ENCODE results near the gene SLC30A1.

GRCh38 chr1:211527006-211527405 lies 52.0 kb downstream of the SLC30A1 start:
- TF ChIP-seq CTCF (IDR thresholded peaks at IDR 0.05), result no peak
- TF ChIP-seq EP300 (IDR thresholded peaks at IDR 0.05), result no peak
- no peak for TF ChIP-seq POLR2AphosphoS5 (IDR thresholded peaks at IDR 0.05)

All from sigmoid colon (tissue), 4 donors.